ENCODE results near the gene NPSR1.
"Not testable (repeated sequence)": the region's sequence is repeated elsewhere in the genome, so short reads cannot be mapped to it uniquely, and the experiment has no call there.

NPSR1 gene

GRCh38 chr7:34866222-34866621 is 208.2 kb downstream of the NPSR1 start:
- DNase-seq (ENCODE audit: low read depth in 1 of 2, low spot score in 1 of 2), result not testable (repeated sequence)

DNA sequence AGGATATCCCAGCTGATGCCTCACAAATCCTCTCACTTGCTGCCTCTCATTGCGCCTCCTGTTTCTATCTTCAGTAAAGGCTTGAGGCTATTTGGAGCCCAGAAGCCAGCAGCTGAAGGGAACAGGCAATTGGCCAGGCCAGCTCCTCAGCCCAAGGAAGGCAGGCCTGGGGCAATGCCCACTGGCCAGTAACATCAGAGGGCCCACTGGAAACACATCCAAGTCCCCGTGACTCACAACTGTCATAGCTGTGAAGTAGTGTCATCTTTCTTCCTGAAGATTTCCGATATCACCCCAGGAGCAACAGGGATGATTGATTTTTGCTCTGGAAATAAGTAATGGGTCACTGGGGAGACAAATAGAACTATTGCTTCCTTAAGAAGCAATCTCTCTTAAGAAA is 209.3 kb downstream of the NPSR1 start:
- DNase-seq (ENCODE audit: low read depth in 1 of 2, low spot score in 1 of 2), result not testable (repeated sequence)

DNA sequence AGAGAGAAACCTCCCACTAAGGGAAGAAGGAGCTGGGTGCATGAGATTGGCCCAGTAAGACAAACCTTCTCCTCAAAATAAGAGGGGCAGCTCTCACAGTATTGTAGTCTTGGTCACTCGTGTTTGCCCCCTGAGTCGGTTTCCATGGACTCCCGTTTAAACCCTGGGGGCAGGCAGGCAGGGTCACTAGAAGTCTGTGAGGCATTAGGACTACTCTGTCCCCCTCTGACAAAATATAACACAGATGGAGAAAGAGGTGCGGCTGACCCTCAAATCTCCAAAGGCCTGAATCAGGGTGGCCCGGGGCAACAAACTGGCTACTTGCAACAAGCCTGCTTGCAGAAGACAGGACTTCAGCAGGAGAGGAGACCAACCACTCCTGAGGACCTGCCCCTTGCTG is 210.6 kb downstream of the NPSR1 start:
- not testable (repeated sequence) for DNase-seq (ENCODE audit: low read depth in 1 of 2, low spot score in 1 of 2)

DNA sequence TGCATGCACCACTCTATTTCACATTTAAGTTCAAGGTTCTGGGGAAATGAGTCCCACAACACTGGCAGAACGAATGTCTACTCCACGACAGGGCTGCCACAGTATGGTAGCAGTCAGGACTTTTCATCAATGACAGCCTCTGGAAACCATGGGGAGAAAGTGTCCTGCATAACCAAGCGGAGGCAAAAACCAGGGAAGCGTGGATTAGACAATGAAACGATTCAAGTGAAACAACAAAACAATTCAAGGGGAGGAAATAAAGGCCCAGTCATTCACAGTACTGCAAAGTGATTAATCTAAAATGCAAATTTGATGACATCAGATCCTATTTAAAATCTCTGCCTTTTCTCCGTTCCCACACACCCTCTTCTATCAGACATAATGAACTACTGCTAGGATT is 211.0 kb downstream of the NPSR1 start:
- no peak for DNase-seq (ENCODE audit: low read depth in 1 of 2, low spot score in 1 of 2)

DNA sequence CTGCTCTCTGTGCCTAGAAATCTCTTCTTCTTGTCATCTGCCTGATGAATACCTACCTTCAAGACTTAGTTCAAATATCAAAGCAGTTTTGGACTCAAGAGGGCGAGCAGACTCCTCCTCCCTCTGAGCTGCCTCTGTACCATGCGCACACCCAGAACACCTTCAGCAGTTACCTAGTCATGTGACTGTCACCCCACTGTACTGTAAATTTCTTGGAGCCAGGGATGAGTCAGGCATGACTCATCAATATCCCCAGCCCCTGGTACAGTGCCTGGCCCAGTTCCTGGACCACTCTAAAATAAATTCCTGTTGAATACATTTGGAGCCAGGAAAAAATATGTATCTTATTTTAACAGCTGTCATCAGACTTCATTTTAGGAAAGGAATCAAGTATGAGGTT is 212.0 kb downstream of the NPSR1 start:
- not testable (repeated sequence) for DNase-seq (ENCODE audit: low read depth in 1 of 2, low spot score in 1 of 2)

DNA sequence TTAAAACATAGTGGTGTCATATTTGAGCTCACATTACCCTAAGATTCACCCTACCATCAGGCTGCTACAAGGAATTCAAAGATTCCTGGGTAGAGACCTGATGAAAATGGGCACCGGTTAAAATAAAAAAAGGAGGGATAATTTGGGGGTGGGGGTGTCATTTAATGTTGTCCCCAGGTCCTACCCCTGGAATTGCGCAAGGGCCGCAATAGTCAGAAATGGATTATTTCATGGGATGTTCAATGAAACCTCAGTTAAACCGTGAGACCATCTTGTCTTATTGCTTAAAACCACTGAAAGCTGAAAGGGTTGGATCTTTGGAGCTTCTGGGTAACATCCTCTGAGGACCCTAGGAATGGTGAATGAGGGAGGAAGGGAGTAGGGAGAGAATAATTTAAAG is 216.3 kb downstream of the NPSR1 start:
- not testable (repeated sequence) for DNase-seq (ENCODE audit: low read depth in 1 of 2, low spot score in 1 of 2)

- no peak for DNase-seq (ENCODE audit: low read depth in 1 of 2, low spot score in 1 of 2)
Measured at GRCh38 chr7:34875481-34875880, 217.5 kb downstream of the NPSR1 start.

DNA sequence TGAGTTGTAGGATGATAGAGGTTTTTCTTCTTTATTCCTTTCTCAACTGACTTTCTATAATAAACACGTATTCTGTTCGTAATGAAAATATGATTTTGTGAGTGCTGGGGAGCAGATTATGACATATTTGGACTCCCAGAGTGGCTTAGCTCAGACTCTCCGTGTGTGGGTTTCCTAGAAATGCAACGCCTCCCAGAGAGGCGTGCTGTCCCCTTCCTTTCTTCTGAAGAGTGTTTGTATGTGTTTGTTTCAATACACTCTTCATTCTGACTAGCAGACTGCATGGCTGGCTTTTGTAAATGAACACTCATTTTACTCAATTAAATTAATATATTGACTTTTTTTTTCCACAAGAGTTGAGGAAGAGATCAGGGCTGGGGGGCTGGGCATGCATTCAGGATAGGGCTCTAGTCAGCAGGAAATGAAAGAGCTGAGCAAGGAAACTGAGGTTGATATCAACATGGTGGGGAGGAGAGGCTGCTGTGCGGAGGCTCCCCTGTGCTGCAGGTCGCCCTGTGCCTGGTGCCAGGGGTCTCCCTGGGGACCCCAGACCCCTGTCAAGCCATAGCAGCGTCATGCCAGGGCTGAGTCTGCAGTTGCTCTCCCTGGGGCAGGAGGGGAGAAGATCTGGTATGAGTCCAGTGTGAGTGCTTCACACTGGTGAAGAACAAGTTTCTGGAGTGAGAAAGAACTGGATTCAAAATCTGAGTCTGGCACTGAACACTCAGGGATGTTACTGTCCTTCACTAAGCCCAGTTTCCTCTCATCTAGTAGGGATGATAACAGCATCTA is 221.1 kb downstream of the NPSR1 start:
- not testable (repeated sequence) for DNase-seq (ENCODE audit: low read depth in 1 of 2, low spot score in 1 of 2)

DNA sequence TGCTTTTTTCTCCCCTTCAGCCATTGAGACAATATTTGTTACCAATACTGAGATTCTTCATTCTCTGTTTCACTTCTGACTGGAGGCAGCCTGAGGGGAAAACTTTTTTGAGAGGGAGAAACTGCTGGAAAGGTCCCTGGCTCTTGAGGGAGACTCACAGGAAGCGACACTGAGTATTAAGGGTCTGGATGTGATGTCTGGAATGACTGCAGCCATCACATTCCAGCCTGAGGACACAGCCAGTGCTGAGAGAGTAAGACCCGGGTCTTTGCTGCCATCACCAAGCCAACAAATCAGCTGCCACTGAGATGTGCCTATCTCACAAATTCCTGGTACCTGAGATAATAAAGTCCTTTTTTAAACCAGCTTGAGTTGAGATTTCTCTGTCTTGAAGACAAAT is 221.9 kb downstream of the NPSR1 start:
- no peak for DNase-seq (ENCODE audit: low read depth in 1 of 2, low spot score in 1 of 2)

DNA sequence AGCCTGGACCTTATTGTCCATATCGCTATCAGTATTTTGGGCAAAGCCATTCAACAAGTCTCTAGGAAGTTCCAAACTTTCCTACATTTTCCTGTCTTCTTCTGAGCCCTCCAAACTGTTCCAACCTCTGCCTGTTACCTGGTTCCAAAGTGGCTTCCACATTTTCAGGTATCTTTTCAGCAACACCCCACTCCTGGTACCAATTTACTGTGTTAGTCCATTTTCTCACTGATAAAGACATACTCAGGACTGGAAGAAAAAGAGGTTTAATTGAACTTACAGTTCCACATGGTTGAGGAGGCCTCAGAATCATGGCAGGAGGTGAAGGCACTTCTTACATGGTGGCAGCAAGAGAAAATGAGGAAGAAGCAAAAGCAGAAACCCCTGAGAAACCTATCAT is 225.8 kb downstream of the NPSR1 start:
- not testable (repeated sequence) for DNase-seq (ENCODE audit: low read depth in 1 of 2, low spot score in 1 of 2)

GRCh38 chr7:34886856-34887255 is 228.8 kb downstream of the NPSR1 start:
- no peak for DNase-seq (ENCODE audit: low read depth in 1 of 2, low spot score in 1 of 2)

DNA sequence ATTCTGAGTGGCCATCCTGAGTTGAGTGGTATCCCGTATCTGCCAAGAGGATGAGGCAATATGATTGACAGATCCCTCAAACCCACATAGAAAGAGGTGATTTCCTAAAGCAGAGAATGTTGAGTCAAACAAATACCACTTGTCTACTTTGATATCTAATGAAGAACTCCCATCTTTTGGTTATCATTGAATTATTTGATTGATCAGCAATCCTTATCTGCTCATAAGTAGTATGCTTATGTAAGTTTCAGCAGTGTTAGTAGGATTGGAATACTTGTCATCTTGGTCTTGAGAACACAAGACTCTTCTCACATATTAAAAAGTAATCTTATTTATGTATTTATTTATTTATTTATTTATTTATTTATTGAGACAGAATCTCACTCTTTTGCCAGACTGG is 231.9 kb downstream of the NPSR1 start:
- no peak for DNase-seq (ENCODE audit: low read depth in 1 of 2, low spot score in 1 of 2)

GRCh38 chr7:34895202-34895601 is 237.2 kb downstream of the NPSR1 start:
- no peak for DNase-seq (ENCODE audit: low read depth in 1 of 2, low spot score in 1 of 2)

All from stimulated activated CD4-positive, alpha-beta T cell treated with anti-CD3 and anti-CD28 coated beads, Interleukin-15, amount 100 ng/mL, for 1 hour (primary cell).